Gastrocnemius medialis (tissue), 4 donors: ENCODE results near the gene ENDOD1.

ENCODE experiments used
- CTCF ChIP-seq, 5 experiments: fragments of 450-650 bp in 3 of 5; fragments of 200-600 bp in 2 of 5; sonication (generic) in 2 of 5; IDR thresholded peaks in 4 of 5; conservative IDR thresholded peaks in 1 of 5; 1 replicate in 4 of 5; 2 replicates in 1 of 5; pipeline ENCODE4 v1.5.1; 2016 to 2019; ENCODE audit warnings: antibody characterized with exemption in 5 of 5, mild to moderate bottlenecking in 3 of 5, moderate library complexity in 3 of 5
- POLR2A ChIP-seq, 2 donors: fragments of 450-650 bp; IDR thresholded peaks; one replicate each; pipeline ENCODE4 v1.6.1; 2017; ENCODE audit warnings: antibody characterized with exemption in 2 of 2, mild to moderate bottlenecking in 2 of 2, moderate library complexity in 2 of 2

- no peak for TF ChIP-seq CTCF (IDR thresholded peaks at IDR 0.05 in 4 of 5, conservative IDR thresholded peaks at IDR 0.05 in 1 of 5)
- TF ChIP-seq POLR2A (IDR thresholded peaks at IDR 0.05) = no peak
Observed at GRCh38 chr11:95157824-95158223, 68.2 kb downstream of the ENDOD1 start.
